Measurements from ENCODE around the gene PPP1R9A.

GRCh38 chr7:95342029-95342428, 434.6 kb downstream of the PPP1R9A start:
- no peak for TF ChIP-seq CTCF (IDR thresholded peaks at IDR 0.05; ENCODE audit: low read depth, low read length, poor library complexity, severe bottlenecking)
- no peak for TF ChIP-seq EZH2phosphoT487 (IDR thresholded peaks at IDR 0.05; ENCODE audit: borderline replicate concordance, low read length)

Data from DOHH2 (cell line).